Globus pallidus (tissue), 1 donor: ENCODE data around the gene JAZF1.
"Not testable (repeated sequence)": the region's sequence is repeated elsewhere in the genome, so short reads cannot be mapped to it uniquely, and the experiment has no call there.

Source experiments
- DNase-seq: peaks from one replicate; pipeline ENCODE4 v3.0.0-alpha.2; 2015; ENCODE audit warnings: low spot score

The JAZF1 gene

GRCh38 chr7:27872356-27873275 lies 308.0 kb downstream of the JAZF1 start:
- no peak for DNase-seq

DNA sequence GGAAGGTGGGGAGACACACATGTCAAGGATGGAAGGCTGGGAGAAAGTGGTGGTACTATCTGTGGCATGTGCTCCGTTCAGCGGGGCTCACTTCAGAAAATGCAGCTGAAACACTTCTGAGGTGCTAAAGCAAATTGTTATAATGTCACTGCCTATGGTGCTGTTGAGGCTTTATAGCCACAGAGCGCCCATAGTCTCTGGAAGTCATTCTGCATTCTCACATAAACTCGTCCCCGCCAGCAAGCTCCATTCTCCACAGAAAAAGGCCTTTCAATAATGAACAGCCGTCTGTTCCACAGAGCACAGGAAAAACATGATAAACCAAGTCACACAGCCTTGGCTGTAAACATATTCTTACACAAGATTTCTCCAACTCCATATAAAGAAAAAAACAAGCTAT lies 308.7 kb downstream of the JAZF1 start:
- no peak for DNase-seq

GRCh38 chr7:27871086-27871485 lies 309.5 kb downstream of the JAZF1 start:
- no peak for DNase-seq

DNA sequence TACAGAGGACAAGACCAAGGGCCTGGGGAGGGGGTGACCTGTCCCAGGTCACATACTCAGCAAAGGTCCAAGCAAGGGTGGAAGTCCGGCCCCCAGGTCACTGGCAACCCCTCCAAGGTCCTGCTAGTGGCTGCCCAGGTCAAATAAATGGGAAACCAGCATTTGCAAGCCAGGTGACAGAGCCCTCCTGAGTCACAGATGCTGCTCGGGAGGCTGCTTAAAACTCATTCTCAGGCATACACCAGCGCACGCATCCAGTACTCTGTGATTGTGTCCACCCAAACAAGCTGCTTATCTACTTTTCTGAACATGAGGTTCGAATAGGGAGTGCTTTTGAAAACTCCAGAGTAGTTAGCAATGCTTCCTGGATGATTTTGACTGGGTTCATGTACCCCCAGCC lies 310.0 kb downstream of the JAZF1 start:
- DNase-seq = no peak

- no peak for DNase-seq
Measured at GRCh38 chr7:27869056-27869455, 311.5 kb downstream of the JAZF1 start.

GRCh38 chr7:27868131-27868550 lies 312.5 kb downstream of the JAZF1 start:
- no peak for DNase-seq

GRCh38 chr7:27866828-27867672 lies 313.5 kb downstream of the JAZF1 start:
- no peak for DNase-seq

- DNase-seq = no peak
Measured at GRCh38 chr7:27866256-27866655, 314.3 kb downstream of the JAZF1 start.

- no peak for DNase-seq
Measured at GRCh38 chr7:27863880-27864279, 316.7 kb downstream of the JAZF1 start.

GRCh38 chr7:27861747-27862146 lies 318.8 kb downstream of the JAZF1 start:
- no peak for DNase-seq

GRCh38 chr7:27860800-27861199 lies 319.8 kb downstream of the JAZF1 start:
- no peak for DNase-seq

GRCh38 chr7:27856703-27857485 lies 323.7 kb downstream of the JAZF1 start:
- not testable (repeated sequence) for DNase-seq

- DNase-seq = no peak
Measured at GRCh38 chr7:27850531-27850930, 330.1 kb downstream of the JAZF1 start.

DNA sequence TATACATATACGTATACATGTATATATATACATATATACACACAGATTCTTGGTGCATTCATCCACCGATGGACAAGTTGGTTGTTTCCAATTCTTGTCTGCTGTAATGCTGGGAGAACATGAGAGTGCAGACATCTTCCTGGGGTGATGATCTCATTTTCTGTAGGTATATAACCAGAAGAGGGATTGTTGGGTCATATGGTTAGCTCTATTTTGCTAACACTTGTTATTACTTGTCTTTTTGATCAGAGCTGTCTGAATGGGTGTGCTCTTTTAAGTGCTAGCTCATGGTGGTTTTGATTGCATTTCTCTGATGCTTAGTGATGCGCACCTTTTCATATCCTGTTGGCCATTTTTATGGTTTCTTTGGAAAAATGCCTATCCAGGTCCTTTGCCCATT lies 334.2 kb downstream of the JAZF1 start:
- DNase-seq = no peak

GRCh38 chr7:27843584-27844305 lies 336.9 kb downstream of the JAZF1 start:
- DNase-seq = no peak

DNA sequence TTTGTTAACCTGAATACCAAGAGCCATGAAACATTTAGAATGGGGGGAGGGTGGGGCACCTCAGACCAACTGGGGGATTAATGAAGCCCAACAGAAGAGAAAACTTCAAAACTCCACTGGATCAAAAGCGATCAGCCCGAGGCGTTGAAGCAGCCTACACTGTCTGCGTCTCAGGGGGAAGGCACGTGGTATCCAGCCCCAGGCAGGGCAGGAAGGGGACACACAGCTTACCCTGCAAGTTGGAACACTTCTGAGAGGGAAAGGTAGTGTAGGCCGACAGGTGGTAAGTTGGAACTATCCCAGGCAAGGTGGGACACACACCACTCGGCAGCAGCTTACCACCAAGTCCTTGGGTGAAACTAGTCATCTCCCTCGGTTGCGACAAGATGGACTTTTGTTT lies 337.7 kb downstream of the JAZF1 start:
- DNase-seq = no peak

- no peak for DNase-seq
Measured at GRCh38 chr7:27842094-27842692, 338.4 kb downstream of the JAZF1 start.

DNA sequence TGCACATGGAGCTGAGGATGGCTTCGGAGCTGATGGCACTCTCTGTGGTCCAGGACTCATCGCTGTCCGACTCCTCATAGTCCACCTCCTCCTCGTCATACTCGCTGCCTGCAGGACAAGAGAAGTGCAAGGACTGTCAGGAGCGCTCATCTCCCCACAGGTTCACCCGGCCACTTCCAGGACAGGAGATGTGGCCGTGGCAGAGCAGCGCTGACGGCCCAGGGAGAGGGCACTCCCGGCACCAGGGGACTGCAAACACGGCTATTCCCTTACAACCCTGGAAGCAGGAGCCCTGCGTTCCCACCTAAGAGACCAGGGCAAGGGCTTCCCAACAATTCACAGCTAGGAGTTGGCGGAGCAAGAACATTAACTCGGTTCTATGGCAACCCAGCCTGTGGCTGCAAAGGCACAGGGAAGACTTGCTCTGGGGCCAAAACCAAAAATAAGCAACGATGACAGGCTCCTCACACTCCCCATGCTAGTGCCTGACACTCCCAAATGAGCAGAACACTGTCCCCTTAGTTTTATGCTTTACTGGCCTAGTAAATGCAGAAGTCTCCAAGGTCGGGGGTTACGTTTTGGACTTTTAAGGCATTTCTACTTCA lies 339.7 kb downstream of the JAZF1 start:
- no peak for DNase-seq

DNA sequence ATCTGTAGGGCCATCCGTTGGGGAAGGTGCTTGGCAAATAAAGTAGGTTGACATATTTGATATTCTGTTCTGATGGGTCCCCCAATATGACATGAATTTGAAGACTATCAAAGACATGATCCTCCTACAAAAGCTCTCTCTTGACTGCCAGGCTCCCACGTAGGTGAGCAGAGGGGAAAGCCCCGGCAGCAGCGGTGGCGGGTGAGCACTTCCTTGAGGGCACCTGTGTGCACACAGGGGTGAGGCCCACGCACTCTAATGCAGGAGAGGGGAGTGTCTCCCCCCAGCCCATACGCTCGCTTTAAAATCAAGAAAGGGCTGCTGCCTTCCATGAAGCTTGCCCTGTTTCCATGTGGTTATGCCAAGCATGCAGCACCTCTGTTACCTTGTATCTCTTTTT lies 340.3 kb downstream of the JAZF1 start:
- DNase-seq = no peak

DNA sequence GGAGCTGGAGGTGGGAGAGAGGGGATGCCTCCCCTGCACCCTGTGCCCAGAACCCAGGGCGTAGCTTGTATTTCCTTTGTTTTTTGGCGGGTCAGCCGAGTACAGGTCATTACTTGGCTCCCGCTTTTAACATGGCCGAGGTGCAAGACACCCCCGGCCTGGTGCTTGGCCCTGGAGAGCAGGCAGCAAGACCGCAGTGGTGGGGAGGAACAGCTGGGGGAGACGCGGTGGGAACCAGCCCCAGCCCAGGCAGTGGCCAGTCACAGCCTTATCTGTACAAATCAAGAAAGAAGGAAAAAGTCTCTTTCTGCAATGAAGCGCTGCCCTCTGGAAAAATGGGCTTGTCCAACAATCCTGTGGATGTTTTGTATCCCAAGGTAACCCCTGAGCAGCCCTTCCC lies 341.5 kb downstream of the JAZF1 start:
- DNase-seq = no peak

DNA sequence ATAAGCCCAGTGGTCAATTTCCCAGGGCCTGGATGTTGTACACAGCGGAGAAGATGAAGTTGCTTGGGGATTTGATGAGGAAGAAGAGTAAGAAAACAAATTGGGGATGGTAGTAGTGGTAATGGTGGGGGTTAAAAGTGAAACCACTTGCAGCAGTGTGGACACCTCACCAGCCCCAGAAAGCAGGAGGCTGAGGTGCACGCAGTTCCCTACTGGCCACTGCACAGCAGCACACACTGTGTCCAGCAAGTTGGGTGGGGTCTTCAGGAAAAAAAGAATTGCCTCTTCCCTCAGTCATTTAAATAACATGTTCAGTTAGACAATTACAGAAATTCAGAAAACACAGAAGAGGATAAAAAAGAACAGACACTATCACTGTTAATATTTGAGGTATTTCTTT lies 344.1 kb downstream of the JAZF1 start:
- no peak for DNase-seq
